ENCODE data around the gene TSHZ2.
"Not testable (repeated sequence)": the region's sequence is repeated elsewhere in the genome, so short reads cannot be mapped to it uniquely, and the experiment has no call there.

The TSHZ2 gene

DNA sequence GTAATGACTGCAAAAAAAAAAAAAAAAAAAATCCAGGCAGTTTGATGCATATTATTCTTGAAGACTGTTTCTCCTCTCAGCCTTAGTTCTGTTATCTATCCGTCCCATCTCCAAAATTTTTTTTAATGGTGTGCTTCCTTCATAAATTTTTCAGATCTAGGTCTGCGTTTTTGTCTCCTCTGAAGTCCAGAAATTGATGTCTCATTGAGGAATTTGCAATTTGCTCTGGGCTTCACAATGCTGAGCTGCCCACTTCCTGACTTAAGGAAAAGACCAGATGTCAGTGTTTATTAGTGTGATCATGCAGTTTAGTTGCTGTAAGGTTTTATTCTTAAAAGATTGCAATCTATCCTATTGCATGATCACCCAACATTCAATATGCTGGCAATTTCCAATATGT lies 323.9 kb downstream of the TSHZ2 start:
- no peak for DNase-seq

DNA sequence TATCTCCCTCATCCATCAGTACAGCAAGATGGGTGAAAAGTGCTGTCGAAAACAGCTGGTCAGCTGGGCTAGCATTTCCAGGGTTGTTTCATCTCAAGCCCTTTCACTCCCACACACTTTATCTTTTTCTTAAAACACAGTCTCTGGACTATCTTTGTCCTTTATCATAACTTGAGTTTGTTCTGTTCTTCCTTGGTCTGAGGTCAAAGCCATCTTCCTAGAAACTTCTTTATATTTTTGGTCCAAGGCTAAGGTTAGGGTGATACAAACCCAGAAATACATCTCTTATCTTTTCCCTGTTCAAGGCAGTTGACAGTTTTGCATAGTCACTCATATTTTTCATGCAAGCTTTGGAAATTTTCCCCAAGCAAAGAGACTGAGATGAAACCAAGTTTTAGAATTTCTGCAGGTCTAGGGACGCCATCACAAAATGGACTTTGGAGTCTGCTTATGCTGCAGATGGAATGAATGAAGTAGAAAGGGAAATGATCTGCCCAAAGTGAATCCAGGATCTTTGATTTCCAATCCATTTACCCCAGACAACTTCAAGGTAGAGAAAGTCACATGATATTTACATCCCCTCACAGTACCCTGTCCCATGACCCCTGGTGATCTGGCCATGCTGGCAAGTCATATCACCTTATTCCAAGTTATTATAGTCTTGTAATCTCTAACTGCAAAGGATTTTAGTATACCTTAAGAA lies 324.4 kb downstream of the TSHZ2 start:
- DNase-seq = no peak

DNA sequence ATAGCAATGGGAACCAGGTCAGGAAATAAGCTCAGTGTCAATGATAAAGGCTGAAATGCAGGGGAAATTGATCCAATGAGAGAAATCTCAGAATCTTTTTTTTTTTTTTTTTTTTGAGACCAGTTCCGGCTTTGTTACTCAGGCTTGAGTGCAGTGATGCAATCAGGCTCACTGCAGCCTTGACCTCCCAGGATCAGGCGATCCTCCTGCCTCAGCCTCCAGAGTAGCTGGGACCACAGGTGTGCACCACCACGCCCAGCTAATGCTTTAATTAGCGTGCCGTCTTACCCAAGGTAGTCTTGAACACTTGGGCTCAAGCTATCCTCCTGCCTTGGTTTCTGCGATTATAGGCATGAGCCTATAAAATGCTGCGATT lies 325.0 kb downstream of the TSHZ2 start:
- DNase-seq = no peak

DNA sequence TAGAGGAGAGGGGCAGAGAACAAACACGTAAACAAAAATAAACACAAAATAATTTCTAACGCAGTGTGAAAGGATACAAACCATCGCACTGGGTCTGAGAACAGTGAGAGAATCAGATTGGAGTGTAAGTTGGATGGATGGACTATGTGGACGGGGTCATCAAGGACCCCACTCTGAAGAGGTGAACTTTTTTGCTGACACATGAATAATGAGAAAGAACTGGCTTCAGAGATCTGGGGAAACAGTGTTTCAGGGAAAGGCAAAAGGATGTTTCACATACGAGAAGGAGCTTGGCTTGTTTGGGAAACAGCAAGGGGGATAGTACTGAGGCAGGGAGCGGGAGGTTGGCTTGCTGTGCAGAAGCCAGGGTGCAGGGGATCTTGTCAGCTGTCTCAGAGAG lies 326.1 kb downstream of the TSHZ2 start:
- DNase-seq = no peak

DNA sequence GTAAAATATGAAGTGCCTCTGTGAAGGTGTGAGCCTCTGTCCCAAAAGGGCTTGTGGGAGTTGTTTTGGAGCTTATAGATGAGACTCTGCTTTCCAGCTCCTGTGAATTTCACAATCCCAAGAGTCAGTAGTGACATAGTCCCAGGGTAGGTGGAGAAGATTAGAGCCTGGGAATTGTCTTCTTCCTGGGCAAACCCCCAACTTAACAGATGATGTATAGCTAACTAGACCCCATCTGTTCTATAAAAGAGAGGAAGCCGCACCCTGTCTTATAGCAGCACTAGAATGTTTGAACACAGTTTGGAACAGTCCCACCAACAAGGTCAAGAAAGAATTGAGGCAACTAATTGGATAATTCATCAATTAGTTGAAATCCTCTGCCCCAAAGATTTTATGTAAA lies 326.8 kb downstream of the TSHZ2 start:
- DNase-seq = no peak

DNA sequence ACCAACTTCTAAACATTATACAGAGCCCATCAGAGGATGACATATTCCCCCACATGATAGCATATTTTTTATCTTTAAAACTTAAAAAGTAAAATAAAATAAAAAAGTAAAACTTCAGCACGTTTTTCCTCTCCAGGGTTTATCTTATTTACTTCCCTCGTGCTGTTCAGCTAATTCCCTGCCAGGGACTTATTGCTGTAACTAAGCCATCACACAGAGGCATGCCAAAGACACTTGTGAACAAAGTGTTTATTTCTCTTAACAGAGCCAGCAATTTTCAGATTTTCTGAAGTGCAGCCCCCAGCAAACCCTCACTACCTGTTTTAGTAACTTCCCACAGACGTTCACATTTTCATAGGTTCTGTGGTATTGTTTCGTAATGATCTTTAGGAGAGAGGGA lies 327.7 kb downstream of the TSHZ2 start:
- DNase-seq = no peak

DNA sequence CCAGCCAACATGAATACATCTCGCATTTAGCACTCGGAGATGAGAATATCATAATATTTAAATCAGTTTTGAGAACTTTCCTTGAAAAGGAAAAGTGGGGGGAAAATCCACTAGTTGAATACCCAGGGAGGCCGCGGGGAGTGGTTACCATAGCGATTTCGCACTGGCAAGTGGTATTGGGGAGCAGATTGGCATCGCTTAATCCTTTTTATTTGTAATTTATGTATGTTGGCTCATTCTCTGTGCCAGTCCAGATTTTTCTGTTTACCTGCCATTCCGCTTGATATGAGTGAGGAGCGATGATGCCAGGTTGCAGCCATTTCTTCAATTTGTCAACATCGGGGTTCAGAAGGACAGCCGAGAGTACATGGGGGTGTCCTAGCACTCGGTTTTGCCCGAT lies 329.7 kb downstream of the TSHZ2 start:
- DNase-seq = no peak

DNA sequence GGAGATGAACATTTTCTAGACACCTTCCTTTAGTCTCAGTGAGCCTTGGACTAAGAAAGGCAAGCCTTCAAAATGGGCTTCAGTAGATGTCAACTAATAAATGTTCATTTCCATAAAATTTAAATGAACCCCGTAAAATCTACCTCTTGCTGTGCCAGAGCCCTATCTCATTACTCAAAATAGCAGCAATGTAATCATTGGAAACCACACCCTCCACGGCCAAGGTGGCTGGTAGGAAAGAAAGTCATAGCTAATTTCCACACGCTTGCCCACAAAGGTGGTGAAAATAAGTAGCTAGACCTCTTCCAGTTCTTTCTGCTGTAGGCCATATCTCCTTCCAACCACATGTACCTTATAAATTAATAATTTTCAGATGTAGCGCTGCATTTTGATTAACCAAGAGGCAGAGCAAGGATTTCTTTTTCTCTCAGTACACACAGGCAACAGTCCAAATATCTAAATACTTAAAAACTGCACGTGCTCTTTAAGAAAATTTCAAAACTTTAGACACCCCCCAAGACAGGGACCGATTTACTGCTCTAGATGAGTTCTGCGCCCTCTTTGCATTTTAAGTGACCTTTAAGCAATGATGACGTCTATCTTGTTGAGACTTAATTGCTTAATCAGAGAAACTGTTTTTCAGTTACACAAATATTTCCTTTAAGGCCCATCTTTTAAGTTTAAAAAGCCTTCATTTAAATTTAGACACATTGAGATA lies 330.7 kb downstream of the TSHZ2 start:
- DNase-seq = no peak

DNA sequence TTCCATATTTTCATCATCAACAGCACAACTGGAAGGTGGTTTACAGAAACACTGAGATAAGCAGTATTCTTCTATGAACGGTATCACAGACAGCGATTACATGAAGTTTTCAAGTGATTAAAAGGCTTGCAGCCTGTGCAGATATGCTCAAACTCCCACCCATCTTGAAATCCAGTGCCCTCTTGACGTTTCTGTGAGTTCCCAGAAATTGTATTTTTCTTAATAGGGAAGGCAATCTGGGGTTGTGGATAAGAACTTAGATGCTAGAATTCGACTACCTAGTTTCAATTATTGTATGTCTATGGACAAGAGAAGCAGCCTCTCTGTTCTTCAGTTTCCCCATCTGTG lies 331.2 kb downstream of the TSHZ2 start:
- no peak for DNase-seq

DNA sequence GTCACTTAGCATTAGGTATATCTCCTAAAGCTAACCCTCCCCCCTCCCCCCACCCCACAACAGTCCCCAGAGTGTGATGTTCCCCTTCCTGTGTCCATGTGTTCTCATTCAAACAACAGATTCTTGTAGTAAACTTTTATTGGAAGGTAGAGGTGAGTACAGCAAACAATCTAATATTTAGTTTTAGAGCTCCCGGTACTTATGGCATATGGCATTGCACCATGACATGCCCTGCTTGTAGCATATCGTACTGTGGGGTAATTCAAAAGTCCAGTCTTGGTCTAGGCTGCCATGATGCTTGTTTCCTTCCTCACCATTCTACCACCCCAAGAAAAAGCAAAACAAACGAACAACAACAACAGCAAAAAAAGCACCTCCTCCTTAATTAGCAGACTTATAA lies 332.0 kb downstream of the TSHZ2 start:
- DNase-seq = no peak

DNA sequence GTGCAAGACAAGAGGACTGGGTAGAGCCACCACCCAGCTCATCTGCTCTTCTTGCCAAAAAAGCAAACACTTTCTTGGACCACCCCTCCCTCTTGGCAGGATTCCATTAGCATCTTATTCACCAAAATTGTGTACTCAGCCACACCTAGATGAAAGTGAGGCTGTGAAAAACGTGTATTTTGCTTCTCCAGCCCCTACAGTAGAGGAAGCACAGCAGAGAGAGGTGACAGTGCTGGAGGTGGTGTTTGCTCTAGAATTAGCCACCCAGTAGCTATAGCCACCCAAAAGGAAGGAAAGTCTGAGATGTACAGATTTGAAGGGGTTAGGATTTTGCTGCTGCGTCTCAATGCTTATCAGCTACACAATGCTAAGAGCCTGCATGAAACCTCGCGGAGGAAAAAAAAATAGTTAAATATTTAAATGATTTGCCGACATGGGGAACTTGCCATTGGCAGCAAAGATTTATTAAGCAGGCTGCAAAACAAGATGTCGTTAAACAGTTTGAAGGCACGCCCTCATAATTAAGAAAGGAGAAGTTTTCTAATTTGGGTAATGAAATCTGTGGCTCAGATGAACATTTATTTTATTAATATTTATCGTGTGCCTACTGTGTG lies 334.1 kb downstream of the TSHZ2 start:
- DNase-seq = no peak

DNA sequence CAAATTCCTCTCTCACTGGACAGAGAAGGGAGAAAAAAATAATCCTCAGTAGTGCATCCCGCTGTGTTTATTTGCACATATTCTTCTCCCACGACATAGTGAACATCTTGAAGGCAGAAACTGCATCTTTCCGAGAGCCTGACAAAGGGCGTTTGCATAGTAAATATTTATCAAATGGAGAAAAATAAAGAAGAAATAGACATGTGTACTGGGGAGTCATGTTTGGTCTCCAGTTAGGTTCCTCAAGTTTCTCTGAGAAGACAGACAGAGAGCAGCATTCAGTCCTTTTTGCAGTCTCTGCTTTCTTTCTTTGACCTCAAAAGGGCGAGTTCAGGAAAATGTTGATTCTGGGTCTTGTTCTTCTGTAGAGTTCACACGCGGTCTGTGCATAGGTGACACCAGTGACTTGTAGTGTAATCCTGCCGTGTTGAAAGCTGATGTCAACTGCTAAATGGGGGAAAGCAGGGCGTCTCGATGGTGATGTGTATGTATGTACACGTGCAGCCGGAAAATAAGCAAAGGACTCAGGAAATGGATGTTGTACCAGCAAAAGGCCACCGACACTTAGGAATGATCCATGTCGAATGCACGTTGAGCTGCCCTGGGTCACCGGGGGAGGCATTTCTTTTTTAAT lies 335.9 kb downstream of the TSHZ2 start:
- no peak for DNase-seq

DNA sequence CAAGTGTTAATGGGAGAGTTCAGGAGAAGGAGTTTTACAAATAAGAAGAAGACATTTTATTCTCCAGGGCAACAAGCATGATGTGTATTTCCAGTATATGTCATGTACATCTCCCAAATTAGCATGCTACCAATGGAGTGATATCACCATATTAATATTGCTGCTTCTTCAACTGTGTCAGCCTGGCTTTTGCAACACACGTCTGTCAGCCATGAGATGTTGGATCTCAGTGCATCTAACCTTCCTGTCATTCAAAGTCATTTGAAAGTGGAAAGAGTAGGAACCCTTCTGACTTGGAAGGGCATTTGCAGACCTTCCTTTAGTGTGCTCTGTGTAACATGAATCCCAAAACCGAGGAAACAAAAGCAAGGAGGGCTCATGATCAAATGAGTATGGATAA lies 337.4 kb downstream of the TSHZ2 start:
- DNase-seq = no peak

DNA sequence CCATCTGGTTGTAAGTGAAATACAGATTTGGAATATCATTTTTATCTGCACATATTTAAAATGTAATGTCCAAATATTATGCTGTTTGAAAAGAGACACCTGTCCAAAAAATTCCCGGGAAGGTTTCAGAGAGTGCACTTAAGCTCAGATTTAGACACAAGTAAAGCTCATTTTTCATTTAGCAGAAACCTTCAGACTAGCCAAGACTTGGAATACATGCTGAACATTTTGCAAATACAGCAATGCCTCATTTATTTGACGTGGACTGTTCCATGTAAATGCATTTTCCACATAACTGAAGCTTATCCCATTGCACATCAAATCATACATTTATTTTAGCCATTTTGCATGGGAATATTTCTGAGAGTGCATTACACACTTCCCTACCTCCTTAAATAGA lies 340.8 kb downstream of the TSHZ2 start:
- DNase-seq = no peak

DNA sequence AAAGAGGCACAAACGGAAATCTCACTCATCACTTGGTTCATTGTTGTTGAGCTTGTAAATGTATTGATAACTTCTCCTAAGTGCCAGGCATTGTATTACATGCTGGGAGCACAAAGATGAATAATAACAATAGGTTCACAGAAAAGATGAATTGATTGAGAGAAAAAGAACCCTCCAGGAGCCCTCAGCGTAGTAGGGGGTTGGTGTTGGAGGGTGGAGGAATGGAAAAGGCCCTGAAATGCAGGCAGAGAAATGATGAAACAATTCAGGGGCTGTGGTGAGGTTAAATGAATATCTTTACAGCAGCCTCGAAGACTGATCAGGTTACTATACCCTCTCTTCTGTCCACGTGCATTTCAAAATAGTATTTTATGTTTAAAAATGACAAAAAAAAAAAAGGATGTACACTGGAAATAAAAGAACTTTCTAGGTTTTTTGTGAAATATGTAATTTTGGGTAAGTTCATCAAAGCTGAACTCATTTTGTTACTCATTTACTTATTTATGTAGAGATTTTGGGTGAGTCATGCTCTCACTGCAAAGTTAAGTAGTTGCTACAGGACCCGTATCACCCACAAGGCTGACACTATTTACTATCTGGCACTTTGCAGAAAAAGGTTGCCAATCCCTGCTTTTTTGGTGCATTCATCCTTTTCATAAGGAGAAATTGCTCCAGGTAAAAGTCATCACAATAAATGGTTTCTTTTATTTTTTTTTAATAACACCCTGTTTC lies 344.2 kb downstream of the TSHZ2 start:
- DNase-seq = no peak

DNA sequence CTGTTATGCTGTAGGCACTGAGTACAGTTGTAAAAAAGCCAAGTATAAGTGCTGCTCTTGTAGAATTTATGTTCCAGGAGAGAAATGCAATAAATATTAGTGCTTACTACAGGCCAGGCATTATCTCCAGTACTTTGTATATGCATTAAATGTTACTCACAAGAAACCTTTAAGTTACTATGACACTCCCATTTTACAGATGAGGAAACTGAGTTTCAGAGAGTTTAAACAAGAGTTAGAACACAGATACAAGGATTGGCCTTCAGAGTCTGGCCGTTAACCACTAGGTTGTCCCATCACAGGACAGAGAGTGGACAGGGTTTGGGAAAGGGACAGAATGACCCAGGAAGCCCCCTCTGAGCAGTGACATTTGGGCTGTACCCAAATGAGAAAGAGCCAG lies 347.0 kb downstream of the TSHZ2 start:
- DNase-seq = no peak

DNA sequence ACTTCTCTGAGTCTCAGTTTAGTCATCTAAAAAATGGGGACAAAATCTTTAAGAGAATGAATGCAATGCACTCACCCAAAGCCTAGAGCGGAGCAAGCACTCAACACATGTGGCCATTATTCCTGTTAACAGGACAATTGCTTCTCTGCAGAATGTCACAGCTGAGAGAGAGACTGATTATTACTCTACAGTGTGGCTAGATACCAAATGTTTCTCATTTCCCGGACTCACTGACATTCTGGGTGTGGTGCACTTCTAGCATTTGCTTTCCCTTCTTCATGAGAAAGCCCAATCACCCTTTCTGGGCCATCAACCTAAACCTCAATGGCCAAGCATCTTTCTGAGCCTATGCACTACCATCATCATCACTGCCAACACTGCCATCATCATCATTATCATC lies 347.6 kb downstream of the TSHZ2 start:
- no peak for DNase-seq

DNA sequence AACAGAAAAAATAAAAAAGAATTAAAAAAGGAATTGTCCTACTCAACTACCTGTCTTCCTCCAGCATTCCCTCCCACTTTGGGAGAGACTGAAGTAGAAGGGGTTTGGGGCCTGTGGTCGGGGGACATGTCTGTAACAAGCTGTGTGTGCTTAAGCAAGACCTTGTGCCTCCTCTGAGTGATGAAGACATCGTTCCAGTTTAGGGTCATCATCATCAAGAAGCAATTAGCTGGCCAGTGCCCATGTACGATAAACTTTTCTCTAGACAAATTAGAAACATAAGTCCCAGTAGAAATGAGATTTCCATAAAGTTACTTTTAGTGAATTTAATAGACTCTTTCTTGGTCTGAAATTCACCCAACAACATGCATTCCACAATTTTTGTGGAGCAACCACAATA lies 348.5 kb downstream of the TSHZ2 start:
- DNase-seq = no peak

DNA sequence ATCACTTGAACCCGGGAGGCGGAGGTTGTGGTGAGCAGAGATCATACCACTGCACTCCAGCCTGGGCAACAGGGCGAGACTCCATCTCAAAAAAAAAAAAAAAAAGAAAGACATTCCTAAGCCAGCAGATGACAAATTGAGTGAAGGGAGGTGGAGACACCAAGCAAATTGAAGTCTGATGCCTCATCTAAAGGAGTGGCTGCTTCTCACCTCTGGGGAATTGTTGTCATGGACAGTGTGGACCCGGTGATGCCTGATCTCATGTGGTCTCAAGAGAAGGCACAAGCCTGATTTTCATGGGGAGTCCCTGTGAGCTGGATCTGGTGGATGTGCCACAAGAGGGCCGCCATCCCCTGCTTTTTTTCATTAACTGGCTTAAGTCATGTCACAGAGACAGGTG lies 349.4 kb downstream of the TSHZ2 start:
- DNase-seq = no peak

DNA sequence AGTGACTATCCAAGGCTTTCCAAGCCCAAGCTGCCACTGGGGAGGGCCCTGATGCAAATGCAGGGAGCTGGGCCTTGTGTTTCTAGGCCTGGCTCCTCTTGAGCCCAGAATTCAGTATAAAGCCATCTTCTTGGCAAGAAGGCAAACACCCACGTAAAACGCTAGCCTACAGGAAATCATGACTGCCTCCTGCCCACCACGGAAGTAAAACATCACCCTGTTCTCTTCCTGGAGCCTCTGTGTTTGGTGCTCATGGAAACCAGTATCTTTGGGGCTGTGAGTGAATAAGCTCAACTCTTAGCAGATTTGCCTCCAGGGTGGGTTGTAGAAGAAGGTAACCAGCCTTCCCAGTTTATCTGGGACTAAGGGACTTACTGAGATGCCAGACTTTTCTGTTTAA lies 350.5 kb downstream of the TSHZ2 start:
- DNase-seq = no peak

DNA sequence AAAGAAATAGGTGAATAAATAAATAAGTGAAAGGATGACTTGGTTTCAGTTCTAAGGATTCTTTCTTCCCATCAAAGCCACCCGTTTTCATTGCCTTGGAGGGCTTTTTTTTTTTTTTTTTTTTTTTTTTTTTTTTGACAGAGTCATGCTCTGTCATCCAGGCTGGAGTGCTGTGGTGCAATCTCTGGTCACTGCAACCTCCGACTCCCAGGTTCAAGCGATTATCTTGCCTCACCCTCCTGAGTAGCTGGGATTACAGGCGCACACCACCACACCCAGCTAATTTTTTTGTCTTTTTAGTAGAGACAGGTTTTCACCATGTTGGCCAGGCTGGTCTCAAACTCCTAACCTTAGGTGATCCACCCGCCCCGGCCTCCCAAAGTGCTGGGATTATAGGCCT lies 351.3 kb downstream of the TSHZ2 start:
- not testable (repeated sequence) for DNase-seq

DNA sequence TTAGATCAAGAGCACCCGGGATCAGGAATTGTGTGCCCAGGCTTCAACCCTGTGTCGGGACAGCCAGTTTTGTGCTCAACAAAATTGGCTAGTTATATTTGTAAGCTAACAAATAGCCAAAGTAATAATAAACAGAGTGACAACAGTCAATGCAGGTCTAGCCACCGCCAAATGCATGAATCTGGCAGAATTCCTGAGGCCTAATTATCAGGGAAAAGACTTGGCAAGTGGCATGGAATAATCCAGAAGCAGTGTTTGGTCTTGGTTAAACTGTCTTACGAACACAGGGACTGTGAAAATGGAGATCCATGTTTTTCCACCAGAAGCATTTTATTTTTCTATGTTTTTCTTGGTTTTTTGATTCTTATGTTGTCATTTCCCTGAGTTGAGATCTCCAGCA lies 352.7 kb downstream of the TSHZ2 start:
- no peak for DNase-seq

DNA sequence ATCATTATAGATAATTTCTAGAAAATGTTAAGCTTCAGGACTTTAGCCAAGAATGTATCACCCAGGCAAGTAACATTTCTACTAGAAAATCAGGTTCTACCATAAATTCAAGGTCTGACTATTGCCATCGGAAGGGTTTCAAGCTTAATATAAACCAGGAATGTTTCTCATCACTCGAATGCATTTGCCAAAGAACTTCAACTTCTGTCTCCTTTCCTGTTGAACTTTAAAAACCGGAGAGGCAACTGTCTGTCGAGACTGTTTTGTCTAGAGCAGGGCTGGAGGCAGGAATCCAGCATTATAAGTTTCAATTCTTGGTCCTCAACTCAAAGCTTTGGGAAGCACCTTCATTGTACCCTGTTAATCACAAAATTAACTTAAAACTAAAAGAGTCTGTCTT lies 356.8 kb downstream of the TSHZ2 start:
- DNase-seq = no peak

DNA sequence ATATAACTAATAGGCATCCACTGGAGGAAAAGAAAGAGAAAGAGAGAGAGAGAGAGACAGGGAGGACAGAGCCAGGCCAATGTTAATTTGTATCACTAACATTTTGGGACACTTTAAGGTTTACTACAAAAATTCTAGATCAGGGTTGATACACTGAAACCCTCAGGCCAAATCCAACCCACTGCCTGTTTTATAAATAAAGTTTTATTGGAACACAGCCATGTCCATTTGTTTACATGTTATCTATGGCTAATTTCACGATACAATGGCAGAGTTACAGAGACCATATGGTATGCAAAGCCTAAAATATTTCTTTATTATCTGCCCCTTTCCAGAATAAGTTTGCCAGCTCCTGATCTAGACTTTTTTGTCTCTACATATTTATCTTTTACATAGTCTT lies 357.6 kb downstream of the TSHZ2 start:
- no peak for DNase-seq
